PC-3 (cell line): Measurements from ENCODE around the gene TGIF1. TPM values are rescaled to one million over a fixed set of nuclear protein-coding genes. Genes with fewer than 3 reads are reported as not detected.

Experiments
- ATAC-seq: fragments of 200-7000 bp; cut with Tn5 transposase; 2 replicates; pipeline ENCODE4 v1.9.1; 2020; ENCODE audit warnings: mild to moderate bottlenecking, moderate library complexity
- BruUV-seq: library from RNA; stranded (reverse); fragments of 400-500 nt; replicated peaks from 2 replicates; lab custom pipeline; 2021; lab: Mats Ljungman, UMichigan
- CTCF ChIA-PET: fragments of 300-600 bp; sonication (Branson Sonifier 250); formaldehyde crosslinking; loops from one replicate; lab custom pipeline; 2022; ENCODE audit warnings: antibody characterized with exemption; lab: Charles Lee
- POLR2A ChIA-PET: fragments of 300-600 bp; sonication (Branson Sonifier 250); formaldehyde crosslinking; loops from one replicate; lab custom pipeline; 2022; ENCODE audit warnings: antibody characterized with exemption; ENCODE audit not compliant: unreplicated experiment; lab: Charles Lee
- DNase-seq: peaks from one replicate; pipeline ENCODE4 v3.0.0-alpha.2; 2015
- H2AFZ ChIP-seq: fragments of 300-600 bp; sonication (generic); 2 replicates; pipeline ENCODE4 v1.6.0; 2016; ENCODE audit warnings: antibody characterized with exemption, low read length
- H3F3A ChIP-seq: fragments of 300-600 bp; sonication (generic); one replicate; pipeline ENCODE4 v1.6.0; 2017; ENCODE audit warnings: antibody characterized with exemption, low read length, control low read depth, mild to moderate bottlenecking; ENCODE audit not compliant: unreplicated experiment
- H3K27ac ChIP-seq: fragments of 300-600 bp; sonication (generic); 2 replicates; pipeline ENCODE4 v1.5.1; 2016; ENCODE audit warnings: mild to moderate bottlenecking, low read length
- H3K27me3 ChIP-seq: fragments of 300-600 bp; sonication (generic); 2 replicates; pipeline ENCODE4 v1.6.1; 2016; ENCODE audit warnings: low read length, mixed read lengths
- H3K36me3 ChIP-seq: fragments of 300-600 bp; sonication (generic); 2 replicates; pipeline ENCODE4 v1.6.1; 2016; ENCODE audit warnings: low read depth, mixed run types, low read length, mixed read lengths
- H3K4me1 ChIP-seq: fragments of 300-600 bp; sonication (generic); 2 replicates; pipeline ENCODE4 v1.5.1; 2016; ENCODE audit warnings: low read length; ENCODE audit not compliant: insufficient read depth
- H3K4me2 ChIP-seq: fragments of 300-600 bp; sonication (generic); 2 replicates; pipeline ENCODE4 v1.6.0; 2016; ENCODE audit warnings: low read length
- H3K4me3 ChIP-seq: fragments of 300-600 bp; sonication (generic); 2 replicates; pipeline ENCODE4 v1.5.1; 2016; ENCODE audit warnings: mild to moderate bottlenecking, low read length, mixed read lengths
- H3K79me2 ChIP-seq: fragments of 300-600 bp; sonication (generic); 2 replicates; pipeline ENCODE4 v1.6.1; 2017; ENCODE audit warnings: low read length, mixed read lengths
- H3K9ac ChIP-seq: fragments of 300-600 bp; sonication (generic); 2 replicates; pipeline ENCODE4 v1.6.0; 2016; ENCODE audit warnings: mild to moderate bottlenecking, low read length
- H3K9me2 ChIP-seq: fragments of 300-600 bp; sonication (generic); replicated peaks from 2 replicates; pipeline ENCODE4 v1.6.1; 2016; ENCODE audit warnings: mixed run types, low read length, mixed read lengths
- H3K9me3 ChIP-seq: fragments of 300-600 bp; sonication (generic); 2 replicates; pipeline ENCODE4 v1.6.1; 2016; ENCODE audit warnings: low read length, mixed read lengths
- H4K20me1 ChIP-seq: fragments of 300-600 bp; sonication (generic); 2 replicates; pipeline ENCODE4 v1.6.1; 2016; ENCODE audit warnings: low read length, mixed read lengths
- CTCF ChIP-seq: fragments of 300-600 bp; sonication (generic); conservative IDR thresholded peaks from 2 replicates; pipeline ENCODE4 v1.5.1; 2017; ENCODE audit warnings: antibody characterized with exemption, low read depth, mild to moderate bottlenecking, low read length
- EZH2 ChIP-seq: fragments of 300-600 bp; sonication (generic); IDR thresholded peaks from one replicate; pipeline ENCODE4 v1.6.1; 2017; ENCODE audit warnings: antibody characterized with exemption, mild to moderate bottlenecking, low read length; ENCODE audit not compliant: unreplicated experiment
- EZH2phosphoT487 ChIP-seq: fragments of 300-600 bp; sonication (generic); IDR thresholded peaks from 2 replicates; pipeline ENCODE4 v1.6.1; 2018; ENCODE audit warnings: mild to moderate bottlenecking, antibody characterized with exemption, low read length, borderline replicate concordance
- intact Hi-C: fragments of 100-400 bp; cut with micrococcal nuclease; formaldehyde crosslinking; loops from 2 replicates; pipeline ENCODE4 v1.9.0; 2023
- total RNA-seq: library from RNA; depleted of rRNA; stranded (reverse); fragments of >200 nt; gene quantifications from 2 replicates; pipeline ENCODE4 v1.2.3, GENCODE V29; 2014

The TGIF1 gene
- total RNA-seq, 1 experiment from 2014 or later = 114 TPM

GRCh38 chr18:3422905-3423304, 27.1 kb upstream of the TGIF1 start:
- Histone ChIP-seq H3K4me1 (no peaks in the 10 kb centered on the region), H3K27ac (no peak overlapping the region), H2AFZ (no peak overlapping the region), H4K20me1 (no peaks in the 10 kb centered on the region), H3K9ac (no peak overlapping the region), H3K27me3 (no peaks in the 10 kb centered on the region), H3F3A (no peaks in the 10 kb centered on the region), H3K79me2 (no peaks in the 10 kb centered on the region), H3K9me3 (no peaks in the 10 kb centered on the region), H3K4me2 (no peak overlapping the region), H3K4me3 (no peak overlapping the region), H3K36me3 (no peaks in the 10 kb centered on the region), H3K9me2 (no peaks in the 10 kb centered on the region)
- intact Hi-C loops = no loop called here
- ATAC-seq (no peak), DNase-seq (no peak)
- no TSS peak for BruUV-seq
- ChIA-PET CTCF (no interaction called here), POLR2A (no interaction called here)
- no peak for TF ChIP-seq CTCF
- TF ChIP-seq EZH2phosphoT487 = no peak
- TF ChIP-seq EZH2 = no peak

GRCh38 chr18:3424280-3424890, 25.6 kb upstream of the TGIF1 start:
- Histone ChIP-seq H3K4me2 (no peak overlapping the region), H3K4me1 (no peaks in the 10 kb centered on the region), H3K27ac (no peak overlapping the region), H3K79me2 (no peaks in the 10 kb centered on the region), H3K27me3 (no peaks in the 10 kb centered on the region), H3K4me3 (no peak overlapping the region), H3K9me2 (no peaks in the 10 kb centered on the region), H3K36me3 (no peaks in the 10 kb centered on the region), H3K9ac (no peak overlapping the region), H2AFZ (no peak overlapping the region), H4K20me1 (no peaks in the 10 kb centered on the region), H3F3A (no peaks in the 10 kb centered on the region), H3K9me3 (no peaks in the 10 kb centered on the region)
- no peak for ATAC-seq
- no TSS peak for BruUV-seq
- ChIA-PET CTCF (no interaction called here), POLR2A (interaction anchor here (0.6 kb wide), 1 partner anchor 242 kb away, joined by 3 read pairs; no protein-coding TSS in a partner anchor)
- intact Hi-C loops = no loop called here
- TF ChIP-seq EZH2phosphoT487 = no peak
- no peak for TF ChIP-seq CTCF
- no peak for TF ChIP-seq EZH2
- DNase-seq = no peak

- H3K4me1 ChIP-seq = no peaks in the 10 kb centered on the region
- no peak overlapping the region for H3K4me3 ChIP-seq
- TF ChIP-seq EZH2phosphoT487 = no peak
- no peak for TF ChIP-seq EZH2
- TF ChIP-seq CTCF = no peak
- DNase-seq (no peak), ATAC-seq (no peak)
- H3K9me2 ChIP-seq = no peaks in the 10 kb centered on the region
- H3K27ac ChIP-seq = no peak overlapping the region
- intact Hi-C loops = no loop called here
- H3K36me3 ChIP-seq = no peaks in the 10 kb centered on the region
- CTCF ChIA-PET = no interaction called here
- no peaks in the 10 kb centered on the region for H3K9me3 ChIP-seq
- no peaks in the 10 kb centered on the region for H4K20me1 ChIP-seq
- BruUV-seq = no TSS peak
- no peak overlapping the region for H3K9ac ChIP-seq
- H3F3A ChIP-seq = no peaks in the 10 kb centered on the region
- no peaks in the 10 kb centered on the region for H3K79me2 ChIP-seq
- no peak overlapping the region for H2AFZ ChIP-seq
- no peaks in the 10 kb centered on the region for H3K27me3 ChIP-seq
- POLR2A ChIA-PET = no interaction called here
- H3K4me2 ChIP-seq = no peak overlapping the region
These were observed 24.9 kb upstream of the TGIF1 start for GRCh38 chr18:3425030-3425429.
